OCI-LY7 (cell line): ENCODE measurements around the gene FBN3. TPM values are rescaled to one million over a fixed set of nuclear protein-coding genes. Genes with fewer than 3 reads are reported as not detected.

Experiments used
- BruUV-seq: library from RNA; stranded (reverse); fragments of 400-500 nt; replicated peaks from 2 replicates; lab custom pipeline; 2021; lab: Mats Ljungman, UMichigan
- CTCF ChIA-PET: fragments of 300-600 bp; sonication (Branson Sonifier 250); formaldehyde crosslinking; loops from one replicate; lab custom pipeline; 2022; ENCODE audit warnings: antibody characterized with exemption; ENCODE audit not compliant: unreplicated experiment; lab: Charles Lee
- POLR2A ChIA-PET: fragments of 300-600 bp; sonication (Branson Sonifier 250); formaldehyde crosslinking; loops from one replicate; lab custom pipeline; 2022; ENCODE audit warnings: antibody characterized with exemption; lab: Charles Lee
- DNase-seq: peaks from one replicate; pipeline ENCODE4 v3.0.0-alpha.2; 2015; ENCODE audit warnings: low spot score
- H2AFZ ChIP-seq: fragments of 200-600 bp; sonication (generic), shearing (Covaris generic); 2 replicates; pipeline ENCODE4 v1.6.1; 2014; ENCODE audit warnings: mild to moderate bottlenecking, antibody characterized with exemption, low read length, moderate library complexity
- H3K27ac ChIP-seq: fragments of 200-600 bp; sonication (generic); 2 replicates; pipeline ENCODE4 v1.5.1; 2014; ENCODE audit warnings: mixed run types, low read depth, mild to moderate bottlenecking, moderate library complexity, low read length, inconsistent platforms; ENCODE audit not compliant: poor library complexity, severe bottlenecking
- H3K36me3 ChIP-seq: fragments of 200-600 bp; sonication (generic); 2 replicates; pipeline ENCODE4 v1.6.1; 2014; ENCODE audit warnings: mild to moderate bottlenecking, antibody characterized with exemption, low read length, moderate library complexity, mixed read lengths; ENCODE audit not compliant: insufficient read depth
- H3K4me1 ChIP-seq: fragments of 200-600 bp; sonication (generic); 2 replicates; pipeline ENCODE4 v1.5.1; 2014; ENCODE audit warnings: mild to moderate bottlenecking, low read length; ENCODE audit not compliant: insufficient read depth, poor library complexity, severe bottlenecking
- H3K4me2 ChIP-seq: fragments of 200-600 bp; sonication (generic); 2 replicates; pipeline ENCODE4 v1.6.1; 2014; ENCODE audit warnings: mild to moderate bottlenecking, low read length
- H3K4me3 ChIP-seq: fragments of 200-600 bp; sonication (generic); 2 replicates; pipeline ENCODE4 v1.5.1; 2014; ENCODE audit warnings: mild to moderate bottlenecking, low read depth, low read length; ENCODE audit not compliant: poor library complexity, severe bottlenecking
- H3K79me2 ChIP-seq: fragments of 200-600 bp; sonication (generic); 2 replicates; pipeline ENCODE4 v1.6.1; 2016; ENCODE audit warnings: low read depth, mild to moderate bottlenecking, low read length, moderate library complexity, mixed read lengths; ENCODE audit not compliant: insufficient read depth
- H3K9me2 ChIP-seq: fragments of 200-600 bp; sonication (generic); 2 replicates; pipeline ENCODE4 v1.6.1; 2016; ENCODE audit warnings: mild to moderate bottlenecking, low read length, mixed read lengths; ENCODE audit not compliant: insufficient read depth
- H3K9me3 ChIP-seq: fragments of 200-600 bp; sonication (generic); 2 replicates; pipeline ENCODE4 v1.6.1; 2014; ENCODE audit warnings: mild to moderate bottlenecking, mixed run types, low read length, mixed read lengths
- H4K20me1 ChIP-seq: fragments of 200-600 bp; sonication (generic); 2 replicates; pipeline ENCODE4 v1.6.1; 2014; ENCODE audit warnings: mild to moderate bottlenecking, antibody characterized with exemption, low read length, moderate library complexity, mixed read lengths; ENCODE audit not compliant: insufficient read depth
- EZH2phosphoT487 ChIP-seq: fragments of 200-600 bp; sonication (generic); IDR thresholded peaks from 2 replicates; pipeline ENCODE4 v1.6.1; 2018; ENCODE audit warnings: low read depth, borderline replicate concordance, mild to moderate bottlenecking, mixed run types, antibody characterized with exemption, low read length, moderate library complexity, mixed read lengths
- intact Hi-C: fragments of 100-400 bp; cut with micrococcal nuclease; formaldehyde crosslinking; loops from one replicate; pipeline ENCODE4 v1.10.0; 2022; ENCODE audit not compliant: unreplicated experiment
- total RNA-seq, 2 experiments: library from RNA; depleted of rRNA in 1 of 2; stranded (reverse); fragments of >200 nt in 1 of 2; shearing (Covaris generic) in 1 of 2; gene quantifications; 2 replicates each; pipeline ENCODE4 v1.2.3, GENCODE V29; 2014 to 2022
- TF ChIP-seq, protein P1 (sequence below): fragments of 200-600 bp; sonication (generic); conservative IDR thresholded peaks from 2 replicates; pipeline ENCODE4 v1.5.1; 2014; ENCODE audit warnings: mild to moderate bottlenecking, antibody characterized with exemption, low read length, moderate library complexity, mixed read lengths

The FBN3 gene
- total RNA-seq, 2 experiments from 2014 or later = not detected

DNA sequence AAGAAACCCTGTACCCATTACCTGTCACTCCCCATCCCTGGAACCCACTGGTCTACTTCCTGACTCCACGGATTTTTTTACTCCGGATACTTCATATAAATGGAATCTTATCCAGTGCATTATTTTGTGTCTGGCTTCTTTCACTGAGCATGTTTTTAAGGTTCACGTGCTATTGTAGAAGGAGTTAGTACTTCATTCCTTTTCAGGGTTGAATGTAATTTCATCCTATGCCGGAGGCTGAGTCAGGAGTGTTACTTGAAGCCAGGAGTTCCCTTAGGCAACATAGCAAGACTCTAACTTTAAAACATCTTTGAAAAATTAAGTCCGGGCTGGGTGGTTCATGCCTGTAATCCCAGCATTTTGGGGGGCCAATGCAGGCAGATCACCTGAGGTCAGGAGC lies 126.0 kb downstream of the FBN3 start:
- Histone ChIP-seq H3K79me2 (no peaks in the 10 kb centered on the region), H4K20me1 (no peaks in the 10 kb centered on the region), H3K9me2 (no peaks in the 10 kb centered on the region), H3K36me3 (no peaks in the 10 kb centered on the region), H3K4me2 (no peak overlapping the region), H3K4me3 (no peak overlapping the region), H3K9me3 (no peaks in the 10 kb centered on the region), H2AFZ (no peak overlapping the region), H3K4me1 (peaks cover 9% of the 10 kb centered on the region), H3K27ac (no peak overlapping the region)
- no TSS peak for BruUV-seq
- no peak for DNase-seq
- POLR2A ChIA-PET = no interaction called here
- intact Hi-C loops = no loop called here
- TF ChIP-seq, protein P1, sequence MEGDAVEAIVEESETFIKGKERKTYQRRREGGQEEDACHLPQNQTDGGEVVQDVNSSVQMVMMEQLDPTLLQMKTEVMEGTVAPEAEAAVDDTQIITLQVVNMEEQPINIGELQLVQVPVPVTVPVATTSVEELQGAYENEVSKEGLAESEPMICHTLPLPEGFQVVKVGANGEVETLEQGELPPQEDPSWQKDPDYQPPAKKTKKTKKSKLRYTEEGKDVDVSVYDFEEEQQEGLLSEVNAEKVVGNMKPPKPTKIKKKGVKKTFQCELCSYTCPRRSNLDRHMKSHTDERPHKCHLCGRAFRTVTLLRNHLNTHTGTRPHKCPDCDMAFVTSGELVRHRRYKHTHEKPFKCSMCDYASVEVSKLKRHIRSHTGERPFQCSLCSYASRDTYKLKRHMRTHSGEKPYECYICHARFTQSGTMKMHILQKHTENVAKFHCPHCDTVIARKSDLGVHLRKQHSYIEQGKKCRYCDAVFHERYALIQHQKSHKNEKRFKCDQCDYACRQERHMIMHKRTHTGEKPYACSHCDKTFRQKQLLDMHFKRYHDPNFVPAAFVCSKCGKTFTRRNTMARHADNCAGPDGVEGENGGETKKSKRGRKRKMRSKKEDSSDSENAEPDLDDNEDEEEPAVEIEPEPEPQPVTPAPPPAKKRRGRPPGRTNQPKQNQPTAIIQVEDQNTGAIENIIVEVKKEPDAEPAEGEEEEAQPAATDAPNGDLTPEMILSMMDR = no peak
- TF ChIP-seq EZH2phosphoT487 = no peak
- CTCF ChIA-PET = no interaction called here

DNA sequence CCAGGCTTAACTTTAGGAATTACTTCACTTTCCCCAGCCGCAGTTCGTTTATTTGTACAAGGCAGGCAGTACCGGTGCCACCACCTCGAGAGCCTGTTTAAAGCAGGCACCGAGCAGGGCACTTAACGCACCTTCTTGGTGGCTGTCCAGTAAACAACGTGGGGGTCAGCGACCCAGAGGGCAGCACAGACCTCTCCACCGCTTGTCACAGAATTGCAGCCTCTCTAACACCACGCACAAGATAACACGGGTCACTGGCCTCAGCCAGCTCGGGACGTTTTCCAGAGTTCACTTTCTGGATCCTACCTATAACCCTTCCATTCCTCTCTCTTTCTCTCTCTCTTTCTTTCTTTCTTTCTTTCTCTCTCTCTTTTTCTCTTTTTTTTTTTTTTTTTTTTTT lies 127.1 kb downstream of the FBN3 start:
- Histone ChIP-seq H2AFZ (no peak overlapping the region), H3K9me2 (no peaks in the 10 kb centered on the region), H3K4me1 (peaks cover 13% of the 10 kb centered on the region), H3K9me3 (no peaks in the 10 kb centered on the region), H3K4me3 (no peak overlapping the region), H3K36me3 (no peaks in the 10 kb centered on the region), H3K27ac (no peak overlapping the region), H3K4me2 (no peak overlapping the region), H4K20me1 (no peaks in the 10 kb centered on the region), H3K79me2 (no peaks in the 10 kb centered on the region)
- DNase-seq = no peak
- ChIA-PET CTCF (no interaction called here), POLR2A (no interaction called here)
- BruUV-seq = no TSS peak
- intact Hi-C loops = no loop called here
- TF ChIP-seq EZH2phosphoT487 = no peak
- TF ChIP-seq, protein P1 = no peak

DNA sequence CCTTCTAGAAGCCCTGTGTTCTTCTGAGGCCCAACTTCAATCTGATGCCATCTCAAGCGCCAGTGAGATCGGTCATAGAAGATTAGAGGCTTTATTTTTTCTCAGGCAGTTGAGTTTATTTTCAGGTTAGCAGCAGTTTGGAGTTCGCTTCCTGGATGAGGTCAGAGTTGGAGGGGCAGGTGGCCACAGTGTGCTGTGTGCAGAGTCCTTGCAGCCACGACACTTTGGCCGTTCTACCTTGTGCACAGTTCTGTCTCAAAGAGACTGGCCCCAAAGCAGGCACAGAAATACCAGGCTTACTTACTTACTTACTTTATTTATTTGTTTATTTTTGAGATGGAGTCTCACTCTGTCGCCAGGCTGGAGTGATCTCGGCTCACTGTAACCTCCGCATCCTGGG lies 128.0 kb downstream of the FBN3 start:
- H3K4me2 ChIP-seq = no peak overlapping the region
- BruUV-seq = no TSS peak
- ChIA-PET POLR2A (no interaction called here), CTCF (no interaction called here)
- H3K9me2 ChIP-seq = no peaks in the 10 kb centered on the region
- H3K9me3 ChIP-seq = no peaks in the 10 kb centered on the region
- no peaks in the 10 kb centered on the region for H4K20me1 ChIP-seq
- no peaks in the 10 kb centered on the region for H3K79me2 ChIP-seq
- intact Hi-C loops = no loop called here
- TF ChIP-seq, protein P1 = no peak
- no peak for TF ChIP-seq EZH2phosphoT487
- H3K36me3 ChIP-seq = no peaks in the 10 kb centered on the region
- H3K4me3 ChIP-seq = no peak overlapping the region
- H2AFZ ChIP-seq = no peak overlapping the region
- no peak overlapping the region for H3K27ac ChIP-seq
- H3K4me1 ChIP-seq = peaks cover 13% of the 10 kb centered on the region
- no peak for DNase-seq
